T-helper 2 cell treated with Interferon-gamma antibody and Interleukin-4, amounts not matched to agents 5 μg/mL and 100 μg/mL, for 36 hours (primary cell): Measurements from ENCODE around the gene TTPAL.

Experiments
- DNase-seq: peaks from one replicate; pipeline ENCODE4 v3.0.0; 2021; ENCODE audit warnings: low spot score
- H3K27ac Mint-ChIP-seq: one replicate; pipeline ENCODE4 v1.8.0; 2021; ENCODE audit warnings: mild to moderate bottlenecking, mixed read lengths
- H3K27me3 Mint-ChIP-seq: one replicate; pipeline ENCODE4 v1.8.0; 2021; ENCODE audit warnings: low read depth, mixed read lengths
- H3K36me3 Mint-ChIP-seq: one replicate; pipeline ENCODE4 v1.8.0; 2021; ENCODE audit warnings: low read depth, mixed read lengths
- H3K4me1 Mint-ChIP-seq: one replicate; pipeline ENCODE4 v1.8.0; 2021; ENCODE audit warnings: low read depth, mixed read lengths
- H3K4me3 Mint-ChIP-seq: one replicate; pipeline ENCODE4 v1.8.0; 2022; ENCODE audit warnings: mild to moderate bottlenecking, moderate library complexity, mixed read lengths
- H3K9me3 Mint-ChIP-seq: one replicate; pipeline ENCODE4 v1.8.0; 2021; ENCODE audit warnings: mixed read lengths

Gene TTPAL

GRCh38 chr20:44433751-44434538 lies 41.7 kb upstream of the TTPAL start:
- Mint-ChIP-seq H3K4me3 (no peak overlapping the region), H3K9me3 (no peaks in the 10 kb centered on the region), H3K4me1 (no peaks in the 10 kb centered on the region), H3K36me3 (no peaks in the 10 kb centered on the region), H3K27ac (no peak overlapping the region), H3K27me3 (no peaks in the 10 kb centered on the region)
- DNase-seq: no peak

GRCh38 chr20:44435630-44436335 lies 39.9 kb upstream of the TTPAL start:
- Mint-ChIP-seq H3K36me3 (no peaks in the 10 kb centered on the region), H3K27ac (no peak overlapping the region), H3K4me1 (no peaks in the 10 kb centered on the region), H3K9me3 (no peaks in the 10 kb centered on the region), H3K27me3 (peaks cover 3% of the 10 kb centered on the region), H3K4me3 (no peak overlapping the region)
- DNase-seq: no peak

GRCh38 chr20:44436393-44436792 lies 39.3 kb upstream of the TTPAL start:
- H3K27me3 Mint-ChIP-seq: peaks cover 3% of the 10 kb centered on the region
- H3K36me3 Mint-ChIP-seq: no peaks in the 10 kb centered on the region
- no peak overlapping the region for H3K27ac Mint-ChIP-seq
- no peak for DNase-seq
- no peaks in the 10 kb centered on the region for H3K4me1 Mint-ChIP-seq
- H3K9me3 Mint-ChIP-seq: no peaks in the 10 kb centered on the region
- H3K4me3 Mint-ChIP-seq: no peak overlapping the region

- H3K27me3 Mint-ChIP-seq: peaks cover 3% of the 10 kb centered on the region
Observed at GRCh38 chr20:44437497-44437896, 38.2 kb upstream of the TTPAL start.

GRCh38 chr20:44438782-44439181 lies 36.9 kb upstream of the TTPAL start:
- H3K9me3 Mint-ChIP-seq: no peaks in the 10 kb centered on the region
- H3K36me3 Mint-ChIP-seq: no peaks in the 10 kb centered on the region
- no peak for DNase-seq
- peaks cover 3% of the 10 kb centered on the region for H3K27me3 Mint-ChIP-seq
- H3K4me3 Mint-ChIP-seq: no peak overlapping the region
- H3K27ac Mint-ChIP-seq: no peak overlapping the region
- no peaks in the 10 kb centered on the region for H3K4me1 Mint-ChIP-seq

More at GRCh38 chr20:44437497-44437896, 38.2 kb upstream of the TTPAL start:
- no peak for DNase-seq
- Mint-ChIP-seq H3K36me3 (no peaks in the 10 kb centered on the region), H3K27ac (no peak overlapping the region), H3K4me1 (no peaks in the 10 kb centered on the region), H3K9me3 (no peaks in the 10 kb centered on the region), H3K4me3 (no peak overlapping the region)

- no peaks in the 10 kb centered on the region for H3K36me3 Mint-ChIP-seq
- no peak for DNase-seq
- no peaks in the 10 kb centered on the region for H3K4me1 Mint-ChIP-seq
- peaks cover 3% of the 10 kb centered on the region for H3K27me3 Mint-ChIP-seq
- no peaks in the 10 kb centered on the region for H3K9me3 Mint-ChIP-seq
- no peak overlapping the region for H3K27ac Mint-ChIP-seq
- no peak overlapping the region for H3K4me3 Mint-ChIP-seq
Observed at GRCh38 chr20:44439318-44439717, 36.4 kb upstream of the TTPAL start.

- Mint-ChIP-seq H3K27me3 (peaks cover 5% of the 10 kb centered on the region), H3K4me3 (no peak overlapping the region), H3K4me1 (no peaks in the 10 kb centered on the region), H3K9me3 (no peaks in the 10 kb centered on the region), H3K36me3 (no peaks in the 10 kb centered on the region), H3K27ac (no peak overlapping the region)
- no peak for DNase-seq
Observed at GRCh38 chr20:44442298-44443070, 33.2 kb upstream of the TTPAL start.

- no peaks in the 10 kb centered on the region for H3K36me3 Mint-ChIP-seq
- no peaks in the 10 kb centered on the region for H3K4me1 Mint-ChIP-seq
- H3K27ac Mint-ChIP-seq: no peak overlapping the region
- DNase-seq: no peak
- no peak overlapping the region for H3K4me3 Mint-ChIP-seq
- no peaks in the 10 kb centered on the region for H3K9me3 Mint-ChIP-seq
- H3K27me3 Mint-ChIP-seq: peaks cover 5% of the 10 kb centered on the region
Observed at GRCh38 chr20:44445742-44446710, 29.6 kb upstream of the TTPAL start.

- Mint-ChIP-seq H3K27ac (no peak overlapping the region), H3K36me3 (no peaks in the 10 kb centered on the region), H3K4me1 (no peaks in the 10 kb centered on the region)
Observed at GRCh38 chr20:44447827-44448419, 27.8 kb upstream of the TTPAL start.

GRCh38 chr20:44448753-44449546 lies 26.7 kb upstream of the TTPAL start:
- no peaks in the 10 kb centered on the region for H3K9me3 Mint-ChIP-seq
- H3K27ac Mint-ChIP-seq: no peak overlapping the region
- H3K4me1 Mint-ChIP-seq: no peaks in the 10 kb centered on the region
- DNase-seq: no peak
- no peaks in the 10 kb centered on the region for H3K36me3 Mint-ChIP-seq
- H3K4me3 Mint-ChIP-seq: no peak overlapping the region
- H3K27me3 Mint-ChIP-seq: peaks cover 5% of the 10 kb centered on the region

More at GRCh38 chr20:44447827-44448419, 27.8 kb upstream of the TTPAL start:
- H3K4me3 Mint-ChIP-seq: no peak overlapping the region
- DNase-seq: no peak
- peaks cover 5% of the 10 kb centered on the region for H3K27me3 Mint-ChIP-seq
- no peaks in the 10 kb centered on the region for H3K9me3 Mint-ChIP-seq

- no peak overlapping the region for H3K4me3 Mint-ChIP-seq
Observed at GRCh38 chr20:44449864-44450263, 25.8 kb upstream of the TTPAL start.

GRCh38 chr20:44450281-44450889 lies 25.3 kb upstream of the TTPAL start:
- Mint-ChIP-seq H3K27me3 (peaks cover 5% of the 10 kb centered on the region), H3K4me3 (no peak overlapping the region), H3K9me3 (no peaks in the 10 kb centered on the region), H3K4me1 (no peaks in the 10 kb centered on the region), H3K36me3 (no peaks in the 10 kb centered on the region), H3K27ac (no peak overlapping the region)
- DNase-seq: no peak

More at GRCh38 chr20:44449864-44450263, 25.8 kb upstream of the TTPAL start:
- Mint-ChIP-seq H3K27ac (no peak overlapping the region), H3K9me3 (no peaks in the 10 kb centered on the region), H3K36me3 (no peaks in the 10 kb centered on the region), H3K27me3 (peaks cover 5% of the 10 kb centered on the region), H3K4me1 (no peaks in the 10 kb centered on the region)
- no peak for DNase-seq
